CD4-positive, alpha-beta T cell treated with Interferon gamma for 1 hour (primary cell): ENCODE data around the gene DYNLT2.

ENCODE experiments used
- DNase-seq: peaks from one replicate; pipeline ENCODE4 v3.0.0-alpha.2; 2020

Gene DYNLT2, protein sequence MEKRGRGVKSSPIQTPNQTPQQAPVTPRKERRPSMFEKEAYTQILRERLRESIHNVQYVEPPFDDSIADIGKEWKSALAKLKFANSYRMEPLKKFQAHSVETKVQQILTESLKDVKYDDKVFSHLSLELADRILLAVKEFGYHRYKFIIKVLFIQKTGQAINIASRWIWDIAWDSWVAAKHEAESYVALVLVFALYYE

DNA sequence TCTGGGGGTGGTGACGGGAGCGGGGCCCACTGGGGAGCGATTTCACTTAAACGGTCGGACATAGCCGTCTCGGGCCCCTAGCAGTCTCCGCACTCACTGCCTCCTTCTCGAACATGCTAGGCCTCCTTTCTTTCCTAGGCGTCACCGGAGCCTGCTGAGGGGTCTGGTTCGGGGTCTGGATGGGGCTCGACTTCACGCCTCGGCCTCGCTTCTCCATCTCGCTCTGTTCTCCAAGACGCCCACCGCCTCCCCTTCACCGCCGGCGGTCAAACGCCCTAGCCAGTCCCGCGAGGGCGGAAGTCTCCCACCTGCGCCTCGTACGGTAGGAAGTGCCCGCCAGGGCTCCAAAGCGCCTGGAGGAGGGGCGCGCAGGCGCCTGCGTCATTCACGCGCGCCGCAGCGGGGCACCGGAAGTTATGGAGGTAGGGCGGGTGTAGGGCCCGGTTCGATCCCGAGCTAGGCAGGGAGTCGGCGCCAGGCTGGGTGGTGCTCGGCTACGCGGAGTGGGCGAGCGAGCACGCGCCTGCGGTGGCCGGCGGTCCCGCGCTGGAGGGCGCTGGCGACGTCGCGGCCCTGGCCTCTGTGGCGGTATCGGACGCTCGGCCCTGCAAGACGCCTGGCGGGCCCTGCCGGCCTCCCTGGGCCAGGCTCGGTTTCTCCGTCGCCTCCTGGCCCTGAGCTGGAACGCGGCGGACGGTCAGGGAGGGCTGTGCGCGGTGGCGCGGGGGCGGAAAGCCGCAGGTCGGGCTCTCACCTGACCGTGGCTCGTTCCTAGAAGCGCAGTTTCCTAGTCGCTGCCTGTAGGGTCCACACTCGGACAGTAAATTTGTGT, at the start of gene DYNLT2, which contains the start of gene ERMARD:
Gene DYNLT2 (minus strand): TSS at position 331 of the 832 bp plus-strand sequence. CDS start 114 bp downstream, at position 217.
Gene ERMARD (plus strand): TSS at position 381 of the 832 bp plus-strand sequence. CDS start 36 bp downstream, at position 417.
- peak; percentile 92 for DNase-seq

DNA sequence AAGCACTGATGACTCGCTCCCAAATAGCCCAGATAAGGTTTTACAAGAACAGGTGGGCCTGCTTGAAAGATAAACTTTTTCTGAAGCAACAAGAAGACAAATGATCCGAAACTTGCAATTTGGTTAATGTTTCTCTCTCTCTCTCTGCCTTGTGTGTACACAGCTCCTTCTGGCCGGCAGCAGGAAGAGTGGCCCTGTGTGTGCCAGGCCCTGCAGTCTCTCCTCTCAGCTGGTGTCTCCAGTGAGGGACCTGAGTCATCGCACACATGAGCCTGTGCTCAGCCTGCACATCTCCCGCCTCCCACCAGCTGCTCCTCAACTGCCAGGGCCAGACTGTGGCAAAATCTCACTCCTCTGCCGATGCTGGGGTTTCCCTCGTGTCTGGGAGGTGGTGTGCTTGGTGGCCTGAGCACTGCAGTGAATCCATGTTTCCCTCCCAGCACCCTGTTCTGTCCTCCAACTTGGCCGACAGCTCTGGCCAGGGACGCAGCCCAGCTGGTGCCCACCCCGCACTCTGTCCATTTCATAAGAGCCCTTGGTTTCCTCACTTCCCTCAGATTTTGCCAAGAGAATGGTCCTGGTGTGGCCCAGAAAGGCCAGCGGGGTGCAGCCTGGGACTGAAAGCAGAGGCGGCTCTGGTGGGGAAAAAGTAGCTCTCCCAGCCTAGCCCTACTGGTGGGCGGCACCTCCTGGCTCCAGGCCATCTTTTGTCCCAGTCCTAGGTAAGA, 49.5 kb upstream of the DYNLT2 start:
- no peak for DNase-seq

DNA sequence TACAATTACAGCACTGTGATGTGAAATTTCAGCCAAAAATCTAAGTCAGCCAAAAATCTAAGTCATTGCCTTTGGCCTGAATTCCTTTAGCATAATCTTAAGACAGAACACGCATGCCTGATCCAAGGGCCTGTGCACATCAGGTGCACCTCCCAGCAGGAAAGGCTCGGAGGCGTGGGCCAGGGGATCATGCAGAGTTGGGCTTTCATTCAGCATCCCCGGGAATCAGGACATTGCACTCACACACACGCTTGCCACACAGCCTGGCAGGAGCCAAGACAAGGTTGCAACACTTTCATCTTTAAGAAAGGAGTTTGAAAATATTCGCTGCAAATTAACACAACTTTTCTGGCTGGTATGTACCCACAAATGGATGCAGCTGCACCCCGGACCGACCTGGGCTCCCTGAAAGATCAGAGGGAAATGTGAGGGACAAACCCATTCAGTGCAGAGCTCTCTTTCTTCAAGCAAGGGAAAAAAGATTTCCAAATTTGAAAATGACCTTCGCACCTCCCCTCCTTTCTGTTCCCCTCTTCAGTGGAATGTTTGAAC, 48.8 kb upstream of the DYNLT2 start:
- DNase-seq: no peak

DNA sequence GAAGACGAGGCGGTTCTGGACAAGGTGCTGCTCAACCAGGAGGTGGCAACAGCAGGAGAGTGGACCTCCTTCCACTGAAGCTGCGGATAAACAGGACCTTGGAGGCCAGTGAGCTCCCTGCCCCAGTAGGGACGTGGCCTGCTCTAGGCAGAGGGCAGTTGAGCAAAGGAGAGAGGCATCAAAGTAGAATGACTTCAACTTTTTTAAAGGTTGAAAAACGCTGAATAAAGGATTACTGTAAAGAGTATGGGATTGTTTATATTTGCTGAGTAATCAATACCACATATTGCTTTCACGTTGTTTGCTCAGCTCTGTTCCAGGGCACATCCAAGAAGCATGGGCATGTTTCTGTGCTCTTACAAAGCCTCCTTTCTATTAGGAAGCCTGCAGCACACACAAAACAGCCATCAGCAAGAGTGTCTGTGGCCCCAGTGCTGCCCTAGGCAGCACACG, 48.1 kb upstream of the DYNLT2 start:
- no peak for DNase-seq

DNA sequence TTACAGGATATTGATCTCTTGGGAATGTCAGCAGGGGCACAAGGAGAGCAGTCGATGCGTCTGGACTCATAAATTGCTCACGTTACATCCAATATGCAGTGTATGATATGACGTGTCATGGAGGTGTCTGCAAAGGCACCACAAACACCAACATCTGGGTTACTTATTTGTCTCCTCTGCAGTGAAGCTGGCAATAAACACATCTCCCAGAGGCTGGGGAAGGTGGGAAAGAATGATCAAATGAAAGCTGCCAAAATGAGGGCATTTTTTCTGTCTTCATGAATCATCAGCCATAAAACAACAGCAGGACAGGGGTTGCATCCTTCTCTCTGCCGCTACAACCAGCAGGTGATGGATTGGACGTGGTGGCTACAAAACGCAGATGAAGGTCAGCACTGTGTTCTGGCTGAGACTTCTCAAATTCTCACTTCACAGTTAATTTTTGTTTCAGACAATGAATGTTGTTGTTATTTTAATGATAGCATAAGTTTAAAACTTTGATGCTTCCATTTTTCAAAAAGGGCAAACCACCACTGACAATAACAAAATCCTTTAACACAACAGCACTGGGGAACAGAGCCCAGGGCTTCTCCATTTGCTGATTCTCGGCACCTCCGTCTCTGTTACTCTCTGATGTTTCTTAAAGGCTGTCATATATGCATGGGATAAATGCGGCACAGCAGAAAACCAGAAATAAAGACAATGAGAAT, 47.5 kb upstream of the DYNLT2 start:
- no peak for DNase-seq

DNA sequence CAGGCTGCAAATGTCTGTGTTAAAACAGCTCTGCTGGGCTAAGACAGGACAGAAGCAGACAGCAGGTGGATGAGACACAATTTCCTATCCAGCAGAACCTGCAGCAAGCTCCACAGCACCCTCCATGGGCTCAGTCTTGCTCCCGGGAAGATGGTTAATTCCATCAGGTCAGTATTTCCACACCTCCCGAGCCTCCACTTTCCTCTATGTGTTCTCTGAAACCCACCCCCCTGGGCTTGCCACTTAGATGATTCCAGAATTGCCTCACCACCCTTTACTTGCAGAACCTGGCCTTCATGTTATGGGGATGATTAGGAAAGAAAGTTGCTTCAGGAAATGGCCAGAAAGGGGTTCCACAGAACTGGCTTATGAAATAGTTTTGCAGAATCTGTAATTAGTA, 43.8 kb upstream of the DYNLT2 start:
- no peak for DNase-seq

DNA sequence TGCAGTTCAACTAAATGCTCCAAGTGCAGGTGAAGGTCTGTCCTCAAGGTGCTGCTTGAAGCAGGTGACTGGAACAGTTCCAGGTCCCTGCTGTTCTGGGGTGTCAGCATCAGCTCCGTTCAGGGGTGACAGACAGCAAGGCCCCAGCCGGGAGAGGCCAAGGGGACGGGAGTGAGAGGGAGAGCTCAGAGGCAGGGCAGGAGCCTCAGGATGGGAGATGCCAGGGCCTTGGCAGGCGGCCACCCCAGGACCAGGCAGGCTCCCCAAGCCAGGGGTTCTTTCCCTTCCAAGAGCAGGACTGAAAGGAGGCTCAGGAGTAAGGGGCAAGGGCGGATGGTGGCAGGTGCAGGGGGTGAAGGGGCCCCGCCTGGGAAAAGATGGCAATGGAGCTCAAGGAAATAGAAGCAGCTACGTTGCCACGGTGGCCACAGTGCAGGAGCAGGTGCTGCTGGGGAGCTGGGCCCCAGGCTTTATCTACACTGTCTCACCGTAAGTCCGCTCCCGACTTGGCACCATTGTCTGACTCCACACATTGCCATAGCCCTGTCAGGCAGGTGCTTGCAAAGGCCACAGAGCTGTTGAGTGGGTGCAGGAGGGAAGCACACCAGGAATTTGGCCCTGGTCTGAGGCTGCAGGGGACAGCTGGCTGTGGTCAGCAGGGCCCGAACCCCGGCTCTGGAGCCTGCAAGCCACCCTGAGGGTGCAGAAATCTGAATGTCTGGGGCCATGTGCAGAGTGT, 43.1 kb upstream of the DYNLT2 start:
- no peak for DNase-seq

DNA sequence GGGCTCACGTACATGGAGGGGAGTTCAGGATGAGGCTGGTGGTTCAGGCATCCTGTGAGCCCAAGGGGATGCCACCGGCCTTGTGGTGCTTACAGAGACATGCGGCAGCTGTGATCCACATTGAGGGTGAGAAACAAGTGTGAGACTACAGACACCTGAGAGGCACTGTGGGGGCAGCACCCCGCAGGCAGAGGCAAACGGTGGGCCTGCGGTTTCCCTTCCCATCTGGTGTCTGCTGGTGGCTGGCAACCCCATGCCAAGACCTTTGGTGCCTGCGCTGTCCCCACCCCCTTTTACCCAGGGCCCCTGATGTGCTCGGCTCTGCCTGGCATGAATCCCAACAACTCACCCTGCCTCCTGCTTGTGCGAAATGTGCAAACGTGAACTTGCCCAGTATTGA, 42.0 kb upstream of the DYNLT2 start:
- no peak for DNase-seq

DNA sequence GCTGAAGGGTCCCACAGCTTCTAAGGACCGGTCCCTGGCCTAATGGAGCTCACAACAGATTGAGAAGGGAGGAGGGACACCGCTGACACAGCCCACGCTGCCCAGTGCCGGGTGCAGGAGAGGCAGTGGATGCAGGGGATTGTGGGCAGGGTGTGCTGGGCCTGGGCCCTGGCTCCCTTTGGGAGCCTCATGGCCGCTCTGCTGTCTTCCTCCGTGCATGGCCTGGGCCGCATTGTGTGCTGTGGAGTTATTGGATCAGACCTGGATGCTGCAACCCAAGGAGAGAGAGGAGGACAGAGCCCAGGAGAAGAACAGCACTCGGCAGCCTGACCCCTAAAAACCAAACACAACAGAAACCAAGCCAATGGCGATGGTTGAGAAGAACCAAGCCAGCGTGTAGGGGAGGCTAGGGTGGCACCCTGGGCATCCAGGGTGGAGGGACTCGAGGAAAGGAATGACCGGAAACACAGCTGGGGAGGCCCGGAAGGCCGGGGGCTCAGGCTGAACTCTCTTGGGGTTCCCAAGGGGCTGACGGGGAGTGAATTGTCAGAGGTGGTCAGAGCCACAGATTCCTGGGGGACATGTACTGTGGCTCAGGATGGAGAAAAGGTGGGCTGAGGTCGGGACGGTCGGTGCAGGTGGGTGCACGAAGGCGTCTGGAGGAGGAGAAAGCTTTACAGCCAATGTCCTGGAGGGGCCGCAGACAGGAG, 41.1 kb upstream of the DYNLT2 start:
- no peak for DNase-seq

DNA sequence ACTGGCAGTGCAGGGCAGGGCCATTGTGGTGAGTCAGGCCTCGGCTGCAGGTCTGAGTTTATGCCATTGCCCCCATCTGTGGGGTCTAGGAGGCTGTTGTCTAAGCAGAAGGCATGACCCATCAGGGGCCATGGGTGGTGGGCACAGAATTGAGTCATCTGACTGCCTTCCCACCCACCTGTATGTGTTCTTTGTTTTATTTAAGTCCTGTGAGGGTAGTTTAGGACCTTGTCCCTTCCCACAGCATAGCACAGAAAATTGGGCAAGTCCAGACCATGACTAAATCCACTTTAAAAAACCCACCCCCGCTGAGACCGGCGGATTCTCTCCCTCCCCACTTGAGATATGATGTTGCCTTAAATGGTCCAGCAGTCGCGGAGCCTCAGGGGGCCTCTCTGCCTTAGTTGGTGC, 40.4 kb upstream of the DYNLT2 start:
- DNase-seq: no peak

DNA sequence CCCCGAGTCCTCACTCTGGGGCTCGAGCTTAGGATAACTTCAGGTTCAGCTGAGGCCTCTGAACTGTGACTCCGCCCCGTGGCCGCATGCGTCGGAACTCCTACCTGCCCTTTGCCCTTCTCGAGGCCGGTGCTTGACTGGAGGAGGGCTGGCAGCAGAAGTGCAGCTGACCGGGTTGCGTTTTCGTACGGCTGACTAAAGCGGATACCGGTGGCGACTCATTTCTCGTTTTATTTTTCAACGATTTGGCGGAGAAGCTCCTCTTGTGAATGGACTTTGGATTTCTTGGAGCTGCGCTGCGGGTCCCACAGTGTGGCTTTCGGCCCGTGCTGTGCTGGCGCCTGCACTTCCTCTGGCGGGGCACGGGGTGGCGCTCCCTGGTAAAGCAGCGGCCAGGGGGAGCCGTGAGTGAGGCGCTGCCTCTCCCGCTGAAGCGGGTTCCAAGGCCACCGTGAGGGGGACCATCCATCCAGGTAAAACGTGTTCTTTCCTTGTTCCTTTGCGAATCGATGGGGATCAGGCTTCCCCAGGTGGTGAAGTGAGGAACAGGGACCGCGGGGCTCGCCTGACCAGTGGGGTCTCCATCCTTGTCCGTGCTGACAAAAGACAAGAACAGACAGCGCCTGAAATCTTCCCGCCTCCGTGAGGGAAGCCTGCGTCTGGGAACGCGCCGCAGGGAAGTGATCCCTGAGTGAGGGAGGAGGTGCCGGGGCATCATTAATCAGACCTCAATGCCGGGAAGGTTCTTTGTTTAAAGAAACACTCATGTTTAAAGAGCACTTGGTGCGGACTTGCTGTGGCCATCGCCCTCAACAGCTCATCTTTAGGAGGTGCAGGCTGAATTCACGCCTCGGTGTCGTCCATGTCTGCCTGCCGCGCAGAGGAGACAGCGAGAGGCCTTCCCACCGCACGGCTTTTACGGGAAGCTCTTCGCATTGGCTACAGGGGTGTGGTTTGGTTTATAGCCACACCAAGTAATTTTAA, 38.9 kb upstream of the DYNLT2 start:
- peak; percentile 58 for DNase-seq

DNA sequence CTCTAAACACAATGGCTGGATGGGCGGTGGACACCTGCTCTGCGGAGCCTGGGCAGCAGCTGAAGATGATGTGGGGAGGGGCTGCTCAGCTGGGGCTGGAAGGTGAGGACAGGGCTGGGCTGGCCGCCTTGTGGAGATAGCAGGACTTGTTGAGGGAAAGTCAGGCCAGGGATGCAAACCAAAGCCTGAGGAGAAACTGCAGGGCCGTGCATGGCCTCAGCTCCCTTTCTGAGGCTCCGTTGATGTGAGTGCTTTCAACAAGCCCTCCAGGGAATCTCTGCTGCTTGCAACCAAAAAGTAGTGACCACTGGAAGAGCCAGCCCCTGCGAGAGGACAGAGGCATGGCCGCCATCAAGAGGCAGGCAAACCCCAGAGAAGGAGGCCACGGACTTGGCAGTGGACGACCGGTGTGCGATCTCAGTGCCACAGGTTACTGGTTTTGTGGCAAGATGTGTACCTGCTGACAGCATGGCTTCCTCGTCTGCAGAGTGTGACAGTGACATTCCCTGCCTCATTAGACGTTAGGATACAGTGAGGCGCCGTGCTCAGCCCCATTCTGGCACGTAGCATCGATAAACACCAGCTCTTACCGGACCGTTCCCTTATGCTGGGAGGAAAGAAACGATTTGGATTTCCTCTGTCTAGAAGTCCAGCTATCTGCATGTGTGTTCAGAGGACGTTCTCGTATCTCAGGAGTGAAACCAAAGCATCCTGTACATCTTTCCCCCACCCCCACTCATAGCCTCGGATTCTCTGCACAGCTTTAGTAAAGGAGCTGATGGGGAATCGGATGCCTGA, 38.0 kb upstream of the DYNLT2 start:
- no peak for DNase-seq

DNA sequence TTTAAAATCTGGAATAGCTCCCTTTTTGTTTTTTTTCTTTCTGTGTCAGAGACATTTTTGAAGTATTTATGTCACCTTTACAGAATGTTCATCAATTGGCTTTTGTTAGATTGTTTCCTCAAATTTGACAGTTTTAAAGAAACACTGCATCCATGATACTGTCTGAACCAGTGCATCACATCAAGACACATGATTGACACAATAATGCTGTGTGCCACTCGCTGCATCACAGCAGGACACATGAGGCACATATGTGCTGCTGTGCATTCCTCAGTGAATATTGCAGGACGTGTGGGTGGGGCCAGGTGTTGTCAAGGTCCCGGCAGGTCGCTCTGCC, 37.4 kb upstream of the DYNLT2 start:
- no peak for DNase-seq

DNA sequence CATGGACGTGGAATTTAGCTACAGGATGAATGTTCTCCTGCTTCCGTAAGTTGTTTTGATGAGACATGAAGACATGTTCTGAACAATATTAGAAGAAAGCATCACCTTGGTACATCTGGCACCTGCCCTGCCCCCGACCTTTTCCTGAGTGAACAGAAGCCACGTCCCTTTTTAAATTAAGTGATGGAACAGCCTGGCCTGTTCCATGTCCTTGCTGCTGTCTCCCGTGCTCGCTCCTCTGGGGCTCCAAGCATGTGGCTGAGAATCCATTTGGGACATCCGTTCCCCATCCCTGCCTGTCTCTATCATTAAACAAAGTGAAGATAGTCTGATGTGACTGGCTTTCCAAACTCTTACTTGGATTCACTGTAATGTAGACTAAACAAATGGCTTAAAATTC, 36.4 kb upstream of the DYNLT2 start:
- no peak for DNase-seq

DNA sequence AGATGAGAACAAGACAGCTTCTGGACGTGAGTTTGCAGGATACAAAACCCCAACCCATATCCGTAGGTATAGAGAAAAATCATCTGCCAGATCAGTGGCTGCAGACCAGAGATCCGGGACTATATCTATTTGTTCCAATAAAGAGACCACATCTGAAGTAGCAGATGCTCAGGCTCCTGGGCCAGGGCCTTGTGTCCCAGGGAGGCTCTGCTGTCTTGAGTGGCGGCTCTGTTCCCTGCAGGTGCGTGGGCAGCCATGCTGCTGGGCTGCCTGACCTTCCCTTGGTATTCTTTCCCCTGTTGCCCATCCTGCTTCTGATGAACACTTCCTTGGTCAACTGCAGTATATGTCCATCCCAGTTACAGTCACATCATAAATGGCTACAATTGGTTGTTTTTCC, 35.0 kb upstream of the DYNLT2 start:
- DNase-seq: no peak

DNA sequence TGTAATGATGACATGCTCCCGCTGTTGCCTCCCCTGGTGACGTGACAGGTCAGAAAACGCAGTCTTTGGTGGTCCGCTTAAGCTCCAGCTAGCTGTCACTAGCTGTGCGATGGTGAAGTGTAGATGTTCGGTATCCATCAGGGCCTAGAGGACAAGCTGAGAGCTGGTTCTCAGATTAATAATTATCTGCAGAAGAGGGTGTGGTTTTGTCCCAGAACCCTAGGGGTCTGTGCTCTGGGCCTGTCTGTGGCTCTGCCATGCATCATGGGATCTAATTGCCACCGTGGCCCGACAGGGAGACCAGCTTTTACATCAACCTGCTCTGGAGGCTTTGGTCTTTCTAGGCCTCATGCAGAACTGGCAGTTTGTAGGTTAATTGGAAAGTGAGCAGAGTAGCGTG, 34.2 kb upstream of the DYNLT2 start:
- DNase-seq: no peak

DNA sequence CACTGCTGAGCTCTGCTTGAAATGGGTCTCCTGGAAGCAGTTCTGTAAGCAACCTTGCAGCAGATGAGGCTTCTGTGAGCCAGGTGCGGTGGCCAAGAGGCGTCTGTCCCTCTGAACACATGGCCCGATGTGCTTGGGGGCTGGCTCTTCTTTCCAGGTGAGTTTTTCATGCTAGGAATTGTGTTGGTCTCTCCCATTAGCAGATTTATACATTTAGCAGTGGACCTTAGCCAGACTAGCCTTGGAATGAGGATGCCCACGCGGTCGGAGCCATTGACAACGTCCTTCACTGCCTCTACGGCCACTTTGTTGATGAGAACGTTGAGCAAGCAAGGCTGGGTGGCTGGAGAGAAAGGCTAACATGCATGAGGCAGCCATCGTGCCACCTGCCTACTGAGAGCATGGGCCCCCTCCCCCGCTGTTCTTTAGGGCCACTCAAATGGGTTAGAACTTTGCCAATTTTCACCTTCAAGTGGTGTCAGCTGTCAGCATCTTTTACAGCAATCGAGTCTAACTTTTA, 33.5 kb upstream of the DYNLT2 start:
- no peak for DNase-seq

DNA sequence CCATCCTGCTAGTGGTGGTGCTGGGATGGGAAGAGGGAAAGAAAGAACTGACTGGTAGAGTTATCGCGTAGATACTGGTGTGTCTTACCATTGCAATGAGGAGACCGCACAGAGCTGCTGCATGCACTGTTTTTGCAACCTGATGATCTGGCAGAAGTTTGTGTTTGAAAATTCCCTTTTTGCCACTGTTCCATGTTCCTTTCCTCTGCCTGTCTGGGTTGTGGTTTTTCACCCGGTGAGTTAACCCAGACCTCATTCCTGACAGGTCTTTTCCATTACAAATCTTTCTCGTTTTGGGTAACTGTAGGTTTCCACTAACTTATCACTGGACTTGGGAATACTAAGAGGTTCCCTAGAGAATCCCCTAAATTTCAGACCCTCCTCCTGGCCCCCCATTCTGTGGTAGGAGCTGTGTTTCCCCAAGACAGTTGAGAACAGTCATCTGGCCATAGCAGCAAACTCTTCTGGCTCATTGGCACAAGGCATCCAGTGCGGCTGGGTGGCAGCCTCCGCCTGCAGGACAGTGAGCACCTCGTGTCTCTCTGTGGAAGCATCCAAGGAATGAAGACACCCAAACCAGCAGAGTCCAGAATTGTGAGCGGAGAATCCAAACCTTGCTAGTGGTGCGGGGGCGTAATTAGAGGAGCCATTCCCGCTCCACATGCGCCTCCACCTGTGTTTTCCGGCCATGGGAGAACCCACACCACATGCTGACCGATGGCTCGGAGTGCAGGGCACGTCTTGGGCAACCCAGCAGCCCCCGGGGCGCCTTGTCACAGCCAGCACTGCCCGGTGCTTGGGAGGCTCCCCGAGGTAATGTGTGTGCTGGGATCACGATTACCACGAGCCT, 32.8 kb upstream of the DYNLT2 start:
- DNase-seq: no peak
